ENCODE data around the gene ANO4. TPM values are rescaled to one million over a fixed set of nuclear protein-coding genes. Genes with fewer than 3 reads are reported as not detected.

ANO4 gene
- total RNA-seq, 1 experiment from 2014 or later, result 5.7 TPM

DNA sequence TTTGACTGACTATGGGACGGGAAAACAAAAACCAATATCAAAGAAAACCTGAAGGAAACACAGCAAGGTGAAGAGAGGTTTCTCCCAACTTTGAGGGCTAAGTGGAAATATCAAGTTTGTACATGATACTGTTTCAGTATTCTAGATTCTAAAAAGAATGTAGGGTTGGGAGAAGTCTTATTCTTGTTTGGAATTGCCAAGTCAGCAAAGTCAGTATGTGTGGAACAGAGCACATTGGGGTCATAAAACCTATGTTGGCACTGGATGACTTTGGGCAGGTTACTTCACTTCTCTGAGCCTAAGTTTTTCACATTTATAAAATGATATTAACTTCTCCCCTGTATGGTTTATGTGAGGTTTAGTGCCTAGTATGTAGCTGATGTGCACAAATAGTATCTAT lies 182.2 kb downstream of the ANO4 start:
- Histone ChIP-seq H3K14ac (ENCODE audit: insufficient read depth, low read length) (no peak overlapping the region), H3K27me3 (ENCODE audit: insufficient read depth, low read length) (no peaks in the 10 kb centered on the region), H2BK20ac (ENCODE audit: low read depth, low read length, poor library complexity, severe bottlenecking) (no peak overlapping the region), H3K9me3 (ENCODE audit: control insufficient read depth, low read depth, low read length) (no peaks in the 10 kb centered on the region), H2BK12ac (ENCODE audit: insufficient read length, low read depth, low read length) (no peak overlapping the region), H4K91ac (ENCODE audit: insufficient read length, low read depth, low read length) (no peak overlapping the region), H3K79me2 (ENCODE audit: insufficient read depth, low read length) (no peaks in the 10 kb centered on the region), H2BK120ac (ENCODE audit: low read depth, low read length, poor library complexity, severe bottlenecking) (no peak overlapping the region), H4K8ac (replicated peaks; ENCODE audit: insufficient read length, low read depth, low read length) (no peak overlapping the region), H3K23ac (ENCODE audit: insufficient read length, low read depth, low read length) (no peak overlapping the region), H4K20me1 (ENCODE audit: control insufficient read depth, insufficient read depth, insufficient read length) (no peaks in the 10 kb centered on the region), H3K4me2 (ENCODE audit: insufficient read depth, insufficient read length, low read length) (no peak overlapping the region), H3T11ph (ENCODE audit: low read length) (no peak overlapping the region), H2AFZ (ENCODE audit: low read length) (no peak overlapping the region), H2BK5ac (ENCODE audit: insufficient read length, low read length) (no peak overlapping the region), H2BK15ac (ENCODE audit: low read depth, low read length) (no peak overlapping the region), H2AK5ac (ENCODE audit: insufficient read length, low read length) (no peak overlapping the region), H4K5ac (ENCODE audit: insufficient read length, low read depth, low read length) (no peak overlapping the region), H3K56ac (ENCODE audit: insufficient read length, low read depth, low read length) (no peak overlapping the region), H3K18ac (ENCODE audit: insufficient read length, low read depth, low read length) (no peak overlapping the region), H3K79me1 (ENCODE audit: insufficient read depth, low read depth, low read length, poor library complexity, severe bottlenecking) (no peaks in the 10 kb centered on the region), H3K4ac (ENCODE audit: low read depth, low read length) (no peak overlapping the region), H3K27ac (ENCODE audit: insufficient read length, low read depth, low read length) (no peak overlapping the region), H3K23me2 (ENCODE audit: insufficient read length, low read depth, low read length, poor library complexity, severe bottlenecking) (no peaks in the 10 kb centered on the region), H3K9ac (ENCODE audit: extremely low read depth, insufficient read length, low read length) (no peak overlapping the region), H3K4me1 (ENCODE audit: insufficient read depth, low read length) (peaks cover 5% of the 10 kb centered on the region)
- DNase-seq, result no peak
- Mint-ChIP-seq H3K36me3 (ENCODE audit: insufficient read depth in 1 of 3, low read depth in 3 of 3) (peaks cover 0 to 8% (median 1%) of the 10 kb centered on the region in 3 experiments; a peak in 3 of 7 replicates), H3K9me3 (peaks cover 0 to 5% of the 10 kb centered on the region in 2 experiments; a peak in 2 of 5 replicates), H3K4me3 (no peak overlapping the region), H3K27me3 (ENCODE audit: low read depth) (no peaks in the 10 kb centered on the region), H3K27ac (no peak overlapping the region), H3K4me1 (peaks cover 6 to 16% of the 10 kb centered on the region in 2 experiments)
- TF ChIP-seq, protein P1, sequence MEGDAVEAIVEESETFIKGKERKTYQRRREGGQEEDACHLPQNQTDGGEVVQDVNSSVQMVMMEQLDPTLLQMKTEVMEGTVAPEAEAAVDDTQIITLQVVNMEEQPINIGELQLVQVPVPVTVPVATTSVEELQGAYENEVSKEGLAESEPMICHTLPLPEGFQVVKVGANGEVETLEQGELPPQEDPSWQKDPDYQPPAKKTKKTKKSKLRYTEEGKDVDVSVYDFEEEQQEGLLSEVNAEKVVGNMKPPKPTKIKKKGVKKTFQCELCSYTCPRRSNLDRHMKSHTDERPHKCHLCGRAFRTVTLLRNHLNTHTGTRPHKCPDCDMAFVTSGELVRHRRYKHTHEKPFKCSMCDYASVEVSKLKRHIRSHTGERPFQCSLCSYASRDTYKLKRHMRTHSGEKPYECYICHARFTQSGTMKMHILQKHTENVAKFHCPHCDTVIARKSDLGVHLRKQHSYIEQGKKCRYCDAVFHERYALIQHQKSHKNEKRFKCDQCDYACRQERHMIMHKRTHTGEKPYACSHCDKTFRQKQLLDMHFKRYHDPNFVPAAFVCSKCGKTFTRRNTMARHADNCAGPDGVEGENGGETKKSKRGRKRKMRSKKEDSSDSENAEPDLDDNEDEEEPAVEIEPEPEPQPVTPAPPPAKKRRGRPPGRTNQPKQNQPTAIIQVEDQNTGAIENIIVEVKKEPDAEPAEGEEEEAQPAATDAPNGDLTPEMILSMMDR (conservative IDR thresholded peaks at IDR 0.05), result no peak
- WGBS (ENCODE audit: extremely low coverage, insufficient read length, low lambda C conversion rate), result no CpG with 5 or more reads among the region's 1 CpG
